Measurements from ENCODE around the gene ORC2.
"Not testable (repeated sequence)": the region's sequence is repeated elsewhere in the genome, so short reads cannot be mapped to it uniquely, and the experiment has no call there.

Gene ORC2

DNA sequence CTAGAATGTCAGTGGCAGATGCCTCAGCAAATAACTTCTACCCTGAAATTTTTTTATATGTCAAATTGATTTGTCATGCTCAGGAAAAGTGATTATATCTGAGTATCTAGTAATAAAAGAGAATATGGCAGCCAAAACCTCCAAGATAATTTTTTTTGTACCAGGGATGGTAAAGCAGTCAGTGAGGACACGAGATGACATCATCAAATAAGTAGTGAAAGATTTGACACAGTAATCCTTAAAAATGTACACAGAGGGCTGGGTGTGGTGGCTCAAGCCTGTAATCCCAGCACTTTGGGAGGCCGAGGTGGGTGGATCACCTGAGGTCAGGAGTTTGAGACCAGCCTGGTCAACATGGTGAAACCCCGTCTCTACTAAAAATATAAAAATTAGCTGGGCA lies 6.6 kb upstream of the ORC2 start:
- not testable (repeated sequence) for H3K9me3 ChIP-seq (ENCODE audit: control insufficient read depth in 2 of 2, low read length in 2 of 2); H3K27ac ChIP-seq (ENCODE audit: low read depth in 2 of 2, low read length in 2 of 2); H3K4me3 ChIP-seq (ENCODE audit: low read length in 2 of 2); H3K9ac ChIP-seq (ENCODE audit: low read depth in 1 of 2, low read length in 2 of 2); H3K27me3 ChIP-seq (ENCODE audit: control insufficient read depth in 2 of 2, insufficient read depth in 2 of 2, low read length in 2 of 2); H3K36me3 ChIP-seq (ENCODE audit: control insufficient read depth in 2 of 2, insufficient read depth in 2 of 2, low read length in 2 of 2)
- peaks cover 0 to 33% of the 10 kb centered on the region in 2 donors for H3K4me1 ChIP-seq (ENCODE audit: control insufficient read depth in 2 of 2, insufficient read depth in 2 of 2, low read length in 2 of 2)

DNA sequence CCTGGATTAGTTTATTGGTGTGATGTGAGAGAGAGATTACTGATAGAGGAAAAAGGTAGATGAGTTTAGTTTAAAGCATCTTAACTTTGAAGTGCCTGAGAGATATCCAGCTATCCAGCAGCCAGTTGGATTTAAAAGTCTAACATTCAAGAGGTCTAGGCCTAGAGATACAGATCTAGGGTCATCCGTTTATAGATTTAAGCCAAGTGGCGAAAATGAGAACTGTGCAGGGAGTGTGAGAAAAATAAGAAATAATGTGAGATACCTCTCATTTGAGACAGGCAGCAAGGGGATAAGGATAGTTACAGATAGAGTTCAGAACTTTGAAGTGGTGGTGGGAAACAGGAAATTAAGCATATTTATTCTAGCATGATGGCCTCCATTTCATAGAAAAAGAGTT lies 5.3 kb upstream of the ORC2 start:
- Histone ChIP-seq H3K4me3 (ENCODE audit: low read length in 2 of 2) (no peak overlapping the region), H3K36me3 (ENCODE audit: control insufficient read depth in 2 of 2, insufficient read depth in 2 of 2, low read length in 2 of 2) (no peaks in the 10 kb centered on the region), H3K9ac (ENCODE audit: low read depth in 1 of 2, low read length in 2 of 2) (peak overlapping the region in 1 of 2 donors; percentile 62), H3K9me3 (ENCODE audit: control insufficient read depth in 2 of 2, low read length in 2 of 2) (no peaks in the 10 kb centered on the region), H3K27me3 (ENCODE audit: control insufficient read depth in 2 of 2, insufficient read depth in 2 of 2, low read length in 2 of 2) (no peaks in the 10 kb centered on the region), H3K4me1 (ENCODE audit: control insufficient read depth in 2 of 2, insufficient read depth in 2 of 2, low read length in 2 of 2) (peaks cover 0 to 33% of the 10 kb centered on the region in 2 donors), H3K27ac (ENCODE audit: low read depth in 2 of 2, low read length in 2 of 2) (peak overlapping the region; percentile 86 to 93)

DNA sequence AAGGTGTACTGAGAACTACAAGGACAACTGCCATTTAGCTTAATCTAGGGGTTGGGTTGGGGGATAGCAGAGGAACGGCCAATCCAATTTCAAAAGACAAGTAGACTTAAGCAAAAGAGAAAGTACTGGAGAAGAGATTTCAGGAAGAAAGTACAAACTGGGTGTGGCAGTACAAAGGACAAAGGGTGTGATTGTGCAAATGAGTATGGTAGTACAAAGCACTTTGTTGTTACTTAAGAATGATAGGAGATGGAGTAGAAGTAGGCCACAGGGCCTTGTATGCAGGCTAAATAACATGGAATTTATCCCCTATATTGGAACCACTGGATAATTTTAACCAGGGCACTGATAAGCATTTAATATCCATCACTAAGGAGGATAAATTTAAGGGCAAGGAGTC lies 4.7 kb upstream of the ORC2 start:
- Histone ChIP-seq H3K9ac (ENCODE audit: low read depth in 1 of 2, low read length in 2 of 2) (peak overlapping the region in 1 of 2 donors; percentile 62), H3K4me1 (ENCODE audit: control insufficient read depth in 2 of 2, insufficient read depth in 2 of 2, low read length in 2 of 2) (peaks cover 0 to 33% of the 10 kb centered on the region in 2 donors), H3K4me3 (ENCODE audit: low read length in 2 of 2) (peak overlapping the region; percentile 26 to 41), H3K27me3 (ENCODE audit: control insufficient read depth in 2 of 2, insufficient read depth in 2 of 2, low read length in 2 of 2) (no peaks in the 10 kb centered on the region), H3K27ac (ENCODE audit: low read depth in 2 of 2, low read length in 2 of 2) (peak overlapping the region; percentile 86 to 93), H3K36me3 (ENCODE audit: control insufficient read depth in 2 of 2, insufficient read depth in 2 of 2, low read length in 2 of 2) (no peaks in the 10 kb centered on the region), H3K9me3 (ENCODE audit: control insufficient read depth in 2 of 2, low read length in 2 of 2) (no peaks in the 10 kb centered on the region)

DNA sequence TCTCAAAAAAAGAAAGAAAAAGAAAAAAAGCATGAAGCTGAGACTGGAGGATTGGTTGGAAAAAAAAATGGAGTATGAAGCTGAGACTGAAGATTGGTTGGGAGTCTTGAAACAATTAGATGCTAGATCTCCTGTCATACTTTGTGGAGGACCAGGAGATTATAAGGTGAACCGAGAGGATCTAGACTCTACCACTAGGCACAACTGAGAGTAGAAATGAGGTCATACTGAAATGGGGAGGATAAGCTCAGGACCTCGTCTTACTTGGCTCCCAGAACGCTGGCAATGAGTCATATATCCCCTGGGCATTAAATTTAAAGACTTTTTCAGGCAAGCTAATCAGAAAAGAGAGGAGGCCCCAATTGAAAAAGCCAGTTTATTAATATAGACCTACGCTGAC lies 3.3 kb upstream of the ORC2 start:
- H3K27me3 ChIP-seq (ENCODE audit: control insufficient read depth in 2 of 2, insufficient read depth in 2 of 2, low read length in 2 of 2): no peaks in the 10 kb centered on the region
- no peak overlapping the region for H3K9ac ChIP-seq (ENCODE audit: low read depth in 1 of 2, low read length in 2 of 2)
- peaks cover 10 to 37% of the 10 kb centered on the region in 2 donors for H3K4me1 ChIP-seq (ENCODE audit: control insufficient read depth in 2 of 2, insufficient read depth in 2 of 2, low read length in 2 of 2)
- H3K36me3 ChIP-seq (ENCODE audit: control insufficient read depth in 2 of 2, insufficient read depth in 2 of 2, low read length in 2 of 2): no peaks in the 10 kb centered on the region
- peak overlapping the region in 1 of 2 donors; percentile 6 for H3K27ac ChIP-seq (ENCODE audit: low read depth in 2 of 2, low read length in 2 of 2)
- no peak overlapping the region for H3K4me3 ChIP-seq (ENCODE audit: low read length in 2 of 2)
- no peaks in the 10 kb centered on the region for H3K9me3 ChIP-seq (ENCODE audit: control insufficient read depth in 2 of 2, low read length in 2 of 2)

DNA sequence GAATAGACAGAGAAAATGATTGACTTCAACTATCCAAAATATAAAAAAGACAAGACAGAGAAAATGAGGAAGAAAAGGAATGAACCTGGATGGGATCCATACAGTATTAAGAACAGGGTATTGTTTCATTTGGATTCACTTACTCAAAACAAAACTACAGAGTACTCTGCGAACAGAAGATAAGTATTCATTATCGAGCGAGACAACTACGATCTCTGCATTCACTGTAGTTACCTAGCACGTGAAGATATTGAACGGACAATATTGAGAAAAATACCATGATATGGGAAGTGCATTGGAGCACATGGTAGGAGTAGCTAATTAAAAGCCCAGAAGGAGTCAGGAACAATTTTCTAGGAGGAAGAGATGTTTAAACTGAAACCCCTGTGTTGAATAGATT lies 1.0 kb upstream of the ORC2 start:
- peaks cover 12 to 33% of the 10 kb centered on the region in 2 donors for H3K4me1 ChIP-seq (ENCODE audit: control insufficient read depth in 2 of 2, insufficient read depth in 2 of 2, low read length in 2 of 2)
- no peak overlapping the region for H3K27ac ChIP-seq (ENCODE audit: low read depth in 2 of 2, low read length in 2 of 2)

DNA sequence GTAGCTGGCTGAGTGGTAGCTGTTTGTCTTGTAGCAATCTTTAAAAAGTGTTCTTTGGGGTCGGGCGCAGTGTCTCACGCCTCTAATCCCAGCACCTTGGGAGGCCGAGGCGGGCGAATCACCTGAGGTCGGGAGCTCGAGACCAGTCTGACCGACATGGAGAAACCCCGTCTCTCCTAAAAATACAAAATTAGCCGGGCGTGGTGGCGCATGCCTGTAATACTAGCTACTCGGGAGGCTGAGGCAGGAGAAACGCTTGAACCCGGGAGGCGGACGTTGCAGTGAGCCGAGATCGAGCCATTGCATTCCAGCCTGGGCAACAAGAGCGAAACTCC lies 425 bp upstream of the ORC2 start:
- not testable (repeated sequence) for H3K9me3 ChIP-seq (ENCODE audit: control insufficient read depth in 2 of 2, low read length in 2 of 2); H3K36me3 ChIP-seq (ENCODE audit: control insufficient read depth in 2 of 2, insufficient read depth in 2 of 2, low read length in 2 of 2); H3K27me3 ChIP-seq (ENCODE audit: control insufficient read depth in 2 of 2, insufficient read depth in 2 of 2, low read length in 2 of 2)
- H3K9ac ChIP-seq (ENCODE audit: low read depth in 1 of 2, low read length in 2 of 2): peak overlapping the region; percentile 87 to 92
- peak overlapping the region; percentile 91 to 94 for H3K27ac ChIP-seq (ENCODE audit: low read depth in 2 of 2, low read length in 2 of 2)
- peak overlapping the region; percentile 79 to 99 for H3K4me3 ChIP-seq (ENCODE audit: low read length in 2 of 2)
- peaks cover 12 to 29% of the 10 kb centered on the region in 2 donors for H3K4me1 ChIP-seq (ENCODE audit: control insufficient read depth in 2 of 2, insufficient read depth in 2 of 2, low read length in 2 of 2)

More for the DNA sequence above, 1.0 kb upstream of the ORC2 start:
- Histone ChIP-seq H3K4me3 (ENCODE audit: low read length in 2 of 2) (peak overlapping the region; percentile 79 to 99), H3K9me3 (ENCODE audit: control insufficient read depth in 2 of 2, low read length in 2 of 2) (no peaks in the 10 kb centered on the region), H3K27me3 (ENCODE audit: control insufficient read depth in 2 of 2, insufficient read depth in 2 of 2, low read length in 2 of 2) (no peaks in the 10 kb centered on the region), H3K36me3 (ENCODE audit: control insufficient read depth in 2 of 2, insufficient read depth in 2 of 2, low read length in 2 of 2) (no peaks in the 10 kb centered on the region), H3K9ac (ENCODE audit: low read depth in 1 of 2, low read length in 2 of 2) (no peak overlapping the region)

DNA sequence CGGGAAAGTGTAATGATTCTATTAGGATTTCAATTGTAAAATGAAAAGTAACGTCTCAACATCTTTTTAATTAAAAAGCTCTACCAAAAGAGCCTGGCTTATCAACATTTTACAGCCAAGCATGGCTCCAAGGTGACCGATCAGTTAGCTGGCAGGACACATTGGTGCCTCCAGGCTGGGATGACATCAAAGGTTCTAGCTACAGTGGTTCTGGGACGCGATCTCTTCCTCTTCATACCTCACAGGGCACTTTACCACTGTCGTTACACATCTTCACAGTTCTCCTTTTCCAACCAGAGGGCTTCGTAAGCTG lies 693 bp downstream of the ORC2 start:
- Histone ChIP-seq H3K36me3 (ENCODE audit: control insufficient read depth in 2 of 2, insufficient read depth in 2 of 2, low read length in 2 of 2) (peaks cover 0 to 4% of the 10 kb centered on the region in 2 donors), H3K4me1 (ENCODE audit: control insufficient read depth in 2 of 2, insufficient read depth in 2 of 2, low read length in 2 of 2) (peaks cover 12 to 20% of the 10 kb centered on the region in 2 donors), H3K27me3 (ENCODE audit: control insufficient read depth in 2 of 2, insufficient read depth in 2 of 2, low read length in 2 of 2) (no peaks in the 10 kb centered on the region), H3K9me3 (ENCODE audit: control insufficient read depth in 2 of 2, low read length in 2 of 2) (no peaks in the 10 kb centered on the region), H3K4me3 (ENCODE audit: low read length in 2 of 2) (peak overlapping the region; percentile 79 to 99), H3K27ac (ENCODE audit: low read depth in 2 of 2, low read length in 2 of 2) (peak overlapping the region; percentile 91 to 94), H3K9ac (ENCODE audit: low read depth in 1 of 2, low read length in 2 of 2) (peak overlapping the region; percentile 87 to 92)

DNA sequence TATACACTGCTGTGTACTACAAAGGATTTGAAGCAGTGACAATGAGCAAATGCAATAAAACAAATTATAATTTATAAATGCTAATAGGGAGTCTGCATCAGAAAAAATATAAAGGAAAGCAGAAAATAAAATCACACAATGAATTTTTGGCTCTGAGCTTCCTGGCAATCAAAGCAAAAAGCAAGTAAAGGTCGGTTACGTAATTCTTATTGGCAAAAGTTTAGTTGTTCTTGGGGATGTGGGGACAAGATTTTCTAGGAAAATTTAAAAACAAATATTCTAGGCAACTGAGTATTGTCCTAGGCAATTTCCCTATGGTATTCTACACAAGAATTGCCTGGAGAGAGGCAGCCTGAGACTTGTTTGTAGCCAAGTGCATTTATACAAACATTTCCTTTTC lies 1.8 kb downstream of the ORC2 start:
- H3K9ac ChIP-seq (ENCODE audit: low read depth in 1 of 2, low read length in 2 of 2): no peak overlapping the region
- no peak overlapping the region for H3K27ac ChIP-seq (ENCODE audit: low read depth in 2 of 2, low read length in 2 of 2)
- no peaks in the 10 kb centered on the region for H3K27me3 ChIP-seq (ENCODE audit: control insufficient read depth in 2 of 2, insufficient read depth in 2 of 2, low read length in 2 of 2)

DNA sequence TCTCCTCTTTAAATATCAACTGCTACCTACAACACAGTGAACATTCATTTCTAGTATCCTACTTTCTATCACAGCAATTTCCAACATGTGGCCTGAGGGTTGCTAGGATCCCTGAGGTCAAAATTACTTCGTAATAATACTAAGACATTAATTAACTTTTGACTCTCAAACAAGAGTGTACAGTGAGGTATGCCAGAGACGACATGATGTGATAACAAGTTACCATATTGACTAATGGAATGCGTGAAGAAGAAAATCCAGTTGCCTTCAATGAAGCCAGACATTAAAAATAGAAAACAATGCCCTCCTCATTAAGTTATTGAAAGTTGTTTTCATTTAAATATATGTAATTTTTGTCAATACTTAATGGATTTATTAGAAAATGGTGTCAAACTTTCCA lies 13.1 kb downstream of the ORC2 start:
- H3K4me1 ChIP-seq (ENCODE audit: control insufficient read depth in 2 of 2, insufficient read depth in 2 of 2, low read length in 2 of 2): no peaks in the 10 kb centered on the region
- peaks cover 26 to 30% of the 10 kb centered on the region in 2 donors for H3K36me3 ChIP-seq (ENCODE audit: control insufficient read depth in 2 of 2, insufficient read depth in 2 of 2, low read length in 2 of 2)
- H3K27ac ChIP-seq (ENCODE audit: low read depth in 2 of 2, low read length in 2 of 2): no peak overlapping the region
- H3K9ac ChIP-seq (ENCODE audit: low read depth in 1 of 2, low read length in 2 of 2): no peak overlapping the region
- H3K27me3 ChIP-seq (ENCODE audit: control insufficient read depth in 2 of 2, insufficient read depth in 2 of 2, low read length in 2 of 2): no peaks in the 10 kb centered on the region
- no peak overlapping the region for H3K4me3 ChIP-seq (ENCODE audit: low read length in 2 of 2)
- H3K9me3 ChIP-seq (ENCODE audit: control insufficient read depth in 2 of 2, low read length in 2 of 2): no peaks in the 10 kb centered on the region

More for the DNA sequence above, 1.8 kb downstream of the ORC2 start:
- Histone ChIP-seq H3K4me1 (ENCODE audit: control insufficient read depth in 2 of 2, insufficient read depth in 2 of 2, low read length in 2 of 2) (peaks cover 12 to 14% of the 10 kb centered on the region in 2 donors), H3K36me3 (ENCODE audit: control insufficient read depth in 2 of 2, insufficient read depth in 2 of 2, low read length in 2 of 2) (peaks cover 7 to 11% of the 10 kb centered on the region in 2 donors), H3K9me3 (ENCODE audit: control insufficient read depth in 2 of 2, low read length in 2 of 2) (no peaks in the 10 kb centered on the region), H3K4me3 (ENCODE audit: low read length in 2 of 2) (no peak overlapping the region)

DNA sequence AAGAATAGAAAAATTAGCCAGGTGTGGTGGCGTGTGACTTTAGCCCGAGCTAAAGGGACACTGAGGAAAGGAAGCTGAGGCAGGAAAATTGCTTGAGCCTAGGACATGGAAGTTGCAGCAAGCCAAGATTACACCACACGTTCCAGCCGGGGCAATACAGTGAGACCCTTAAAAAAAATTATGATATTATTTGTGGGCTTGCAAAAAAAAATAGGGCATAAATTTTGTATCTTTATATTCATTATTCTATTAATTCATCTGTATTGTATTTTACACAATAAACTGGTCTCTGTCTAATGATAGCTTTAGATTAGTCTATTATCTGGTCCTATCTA lies 18.1 kb downstream of the ORC2 start:
- Histone ChIP-seq H3K9me3 (ENCODE audit: control insufficient read depth in 2 of 2, low read length in 2 of 2) (no peaks in the 10 kb centered on the region), H3K9ac (ENCODE audit: low read depth in 1 of 2, low read length in 2 of 2) (no peak overlapping the region), H3K4me3 (ENCODE audit: low read length in 2 of 2) (no peak overlapping the region), H3K4me1 (ENCODE audit: control insufficient read depth in 2 of 2, insufficient read depth in 2 of 2, low read length in 2 of 2) (peaks cover 0 to 5% of the 10 kb centered on the region in 2 donors), H3K27ac (ENCODE audit: low read depth in 2 of 2, low read length in 2 of 2) (peak overlapping the region in 1 of 2 donors; percentile 56), H3K36me3 (ENCODE audit: control insufficient read depth in 2 of 2, insufficient read depth in 2 of 2, low read length in 2 of 2) (peaks cover 9 to 27% of the 10 kb centered on the region in 2 donors), H3K27me3 (ENCODE audit: control insufficient read depth in 2 of 2, insufficient read depth in 2 of 2, low read length in 2 of 2) (no peaks in the 10 kb centered on the region)

All from mucosa of rectum (tissue), 2 donors.